ENCODE measurements around the gene DPCD.

The DPCD gene

DNA sequence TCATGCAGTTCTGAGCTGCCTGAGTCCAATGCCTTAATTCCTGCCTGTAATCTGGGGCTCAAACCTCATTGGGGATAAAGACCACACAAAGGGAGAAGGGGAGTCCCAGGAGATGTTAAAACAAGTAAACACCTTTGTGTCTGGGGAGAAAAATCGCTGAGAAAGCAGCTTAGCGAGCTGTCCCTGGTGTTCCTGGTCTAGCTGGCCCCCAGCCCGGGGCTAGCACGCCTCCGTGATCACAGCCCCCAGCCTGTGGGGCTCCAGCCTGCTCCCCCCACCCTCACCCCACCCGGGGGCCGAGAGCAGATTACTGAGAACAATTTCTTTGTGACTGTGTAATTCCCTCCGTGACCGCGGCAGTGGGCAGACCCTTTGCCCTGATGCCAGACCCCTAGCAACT lies 24.8 kb downstream of the DPCD start:
- H3K4me3 Mint-ChIP-seq = no peak overlapping the region
- no peaks in the 10 kb centered on the region for H3K9me3 Mint-ChIP-seq
- TF ChIP-seq CTCF (IDR thresholded peaks at IDR 0.05) = no peak
- no peak for DNase-seq
- H3K4me1 Mint-ChIP-seq = peaks cover 64% of the 10 kb centered on the region
- peaks cover 32% of the 10 kb centered on the region for H3K36me3 Mint-ChIP-seq (ENCODE audit: low read depth)
- H3K27ac Mint-ChIP-seq = peak overlapping the region; percentile 67
- H3K27me3 Mint-ChIP-seq (ENCODE audit: low read depth, poor library complexity) = no peaks in the 10 kb centered on the region

DNA sequence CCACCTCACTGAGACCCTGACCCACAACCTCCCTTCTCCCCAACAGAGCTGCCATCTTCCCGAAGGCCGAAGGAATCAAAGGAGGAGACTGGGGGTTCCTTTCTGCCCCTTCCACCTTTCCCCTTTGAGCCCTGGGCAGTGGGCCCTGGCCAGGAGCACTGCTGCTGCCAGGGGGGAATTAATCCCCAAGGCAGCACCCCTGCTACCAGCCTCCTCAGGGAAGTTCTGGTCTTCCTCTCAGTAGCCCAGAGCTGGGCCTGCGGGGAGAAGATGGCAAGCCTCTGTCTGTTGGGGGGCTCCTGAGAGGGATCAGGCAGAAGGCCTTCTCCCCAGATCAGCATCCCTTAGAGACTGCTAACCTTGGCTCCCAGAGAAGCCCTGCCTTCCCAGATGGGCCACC lies 25.5 kb downstream of the DPCD start:
- Mint-ChIP-seq H3K36me3 (ENCODE audit: low read depth) (peaks cover 25% of the 10 kb centered on the region), H3K4me1 (peaks cover 69% of the 10 kb centered on the region), H3K4me3 (no peak overlapping the region), H3K27ac (no peak overlapping the region), H3K9me3 (no peaks in the 10 kb centered on the region), H3K27me3 (ENCODE audit: low read depth, poor library complexity) (peaks cover 2% of the 10 kb centered on the region)
- DNase-seq = no peak
- no peak for TF ChIP-seq CTCF (IDR thresholded peaks at IDR 0.05)

DNA sequence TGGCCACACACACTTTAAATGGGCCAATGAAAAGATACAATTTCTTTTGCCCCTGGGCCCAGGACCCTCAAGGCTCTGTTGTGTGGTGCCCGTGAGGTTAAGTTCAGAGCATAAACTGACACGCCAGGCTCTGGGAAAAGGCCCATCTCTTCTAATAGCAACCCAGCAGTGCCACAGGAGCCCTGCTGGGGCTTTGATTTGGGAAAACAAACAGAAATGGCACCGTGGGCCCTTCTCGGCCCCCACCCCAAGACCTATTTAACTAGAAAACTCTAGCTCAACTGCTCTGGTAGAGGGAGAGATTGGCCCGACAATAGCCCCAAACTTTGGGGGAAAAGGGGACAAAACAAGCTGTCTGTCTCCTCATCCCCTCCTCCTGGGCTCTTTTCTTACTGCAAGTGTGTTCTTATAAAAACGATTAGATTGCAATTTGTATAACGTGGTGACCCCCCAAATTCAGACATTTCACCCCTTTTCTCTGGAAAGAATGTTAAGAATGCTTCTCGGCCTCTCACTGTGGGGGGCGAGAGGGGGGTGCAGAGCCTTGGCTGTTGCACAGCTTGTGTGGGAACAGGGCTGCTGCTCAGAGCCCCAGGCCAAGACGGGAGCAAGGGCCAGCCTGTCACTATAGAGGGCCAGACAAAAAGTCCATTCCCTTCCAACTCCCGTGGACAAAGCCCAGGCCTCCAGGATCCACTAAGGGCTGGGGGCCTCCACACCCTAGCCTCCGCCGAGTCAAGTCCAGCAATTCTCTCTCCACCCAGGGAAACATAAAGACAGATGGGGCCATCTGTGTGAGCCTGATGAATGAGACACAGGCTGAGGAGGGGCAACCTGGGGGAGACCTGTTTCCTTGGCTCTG lies 26.8 kb downstream of the DPCD start:
- H3K27me3 Mint-ChIP-seq (ENCODE audit: low read depth, poor library complexity) = peaks cover 2% of the 10 kb centered on the region
- H3K4me1 Mint-ChIP-seq = peaks cover 64% of the 10 kb centered on the region
- no peak for TF ChIP-seq CTCF (IDR thresholded peaks at IDR 0.05)
- H3K9me3 Mint-ChIP-seq = no peaks in the 10 kb centered on the region
- no peak overlapping the region for H3K4me3 Mint-ChIP-seq
- peaks cover 16% of the 10 kb centered on the region for H3K36me3 Mint-ChIP-seq (ENCODE audit: low read depth)
- DNase-seq = no peak
- H3K27ac Mint-ChIP-seq = no peak overlapping the region

GRCh38 chr10:101615525-101616116 lies 27.5 kb downstream of the DPCD start:
- H3K9me3 Mint-ChIP-seq = no peaks in the 10 kb centered on the region
- H3K36me3 Mint-ChIP-seq (ENCODE audit: low read depth) = peaks cover 15% of the 10 kb centered on the region
- DNase-seq = no peak
- TF ChIP-seq CTCF (IDR thresholded peaks at IDR 0.05) = no peak
- no peak overlapping the region for H3K4me3 Mint-ChIP-seq
- H3K27me3 Mint-ChIP-seq (ENCODE audit: low read depth, poor library complexity) = peaks cover 2% of the 10 kb centered on the region
- H3K27ac Mint-ChIP-seq = no peak overlapping the region
- peaks cover 63% of the 10 kb centered on the region for H3K4me1 Mint-ChIP-seq

- peaks cover 58% of the 10 kb centered on the region for H3K4me1 Mint-ChIP-seq
- no peak overlapping the region for H3K4me3 Mint-ChIP-seq
- no peak for TF ChIP-seq CTCF (IDR thresholded peaks at IDR 0.05)
- no peak for DNase-seq
- H3K36me3 Mint-ChIP-seq (ENCODE audit: low read depth) = peaks cover 12% of the 10 kb centered on the region
- peaks cover 3% of the 10 kb centered on the region for H3K27me3 Mint-ChIP-seq (ENCODE audit: low read depth, poor library complexity)
- no peaks in the 10 kb centered on the region for H3K9me3 Mint-ChIP-seq
- H3K27ac Mint-ChIP-seq = peak overlapping the region; percentile 66
Measured at GRCh38 chr10:101616415-101617101, 28.4 kb downstream of the DPCD start.
